ENCODE results near the gene KRT26.

Gene KRT26

GRCh38 chr17:40724656-40725055, 47.3 kb downstream of the KRT26 start:
- DNase-seq, result no peak

- no peak for DNase-seq
Measured at GRCh38 chr17:40722241-40722640, 49.8 kb downstream of the KRT26 start.

GRCh38 chr17:40720899-40721298, 51.1 kb downstream of the KRT26 start:
- no peak for DNase-seq

GRCh38 chr17:40718930-40719329, 53.1 kb downstream of the KRT26 start:
- DNase-seq, result no peak

GRCh38 chr17:40717776-40718175, 54.2 kb downstream of the KRT26 start:
- no peak for DNase-seq
